Embryonic facial prominence (tissue), 1 donor: ENCODE measurements around the gene MYO1E.

Source experiments
- DNase-seq: peaks from one replicate; pipeline ENCODE4 v3.0.0-alpha.2; 2016; ENCODE audit errors: extremely low spot score

The MYO1E gene

DNA sequence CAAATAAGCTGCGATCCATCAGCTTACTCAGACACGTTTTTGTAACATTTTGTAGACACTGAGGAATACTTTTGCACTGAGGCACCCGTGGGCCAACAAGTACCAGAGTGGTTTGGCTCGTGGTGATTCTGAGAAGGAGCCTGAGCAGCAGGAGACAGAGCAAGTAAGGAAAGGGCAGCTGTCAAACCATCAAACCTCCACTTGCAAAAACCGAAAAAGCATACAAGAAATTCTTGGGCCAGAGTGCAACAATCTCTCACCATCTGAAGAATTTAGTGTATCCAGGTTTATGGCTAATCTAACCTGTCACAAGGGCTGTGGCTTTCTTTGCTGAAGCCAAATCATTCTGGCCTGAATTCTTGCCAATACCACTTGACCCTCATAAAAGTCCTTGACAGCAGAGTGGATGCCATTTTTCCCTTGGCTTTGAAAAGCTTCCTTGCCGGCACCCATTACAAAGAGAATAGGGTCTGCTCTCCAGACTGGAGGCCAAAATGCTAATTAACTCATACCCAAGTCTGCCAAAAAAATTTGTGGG, 56.7 kb downstream of the MYO1E start:
- no peak for DNase-seq

GRCh38 chr15:59313641-59314332, 58.9 kb downstream of the MYO1E start:
- peak; percentile 59 for DNase-seq

GRCh38 chr15:59312205-59312604, 60.5 kb downstream of the MYO1E start:
- no peak for DNase-seq

- DNase-seq, result no peak
Measured at GRCh38 chr15:59311195-59311594, 61.5 kb downstream of the MYO1E start.

- no peak for DNase-seq
Measured at GRCh38 chr15:59309405-59309804, 63.3 kb downstream of the MYO1E start.

DNA sequence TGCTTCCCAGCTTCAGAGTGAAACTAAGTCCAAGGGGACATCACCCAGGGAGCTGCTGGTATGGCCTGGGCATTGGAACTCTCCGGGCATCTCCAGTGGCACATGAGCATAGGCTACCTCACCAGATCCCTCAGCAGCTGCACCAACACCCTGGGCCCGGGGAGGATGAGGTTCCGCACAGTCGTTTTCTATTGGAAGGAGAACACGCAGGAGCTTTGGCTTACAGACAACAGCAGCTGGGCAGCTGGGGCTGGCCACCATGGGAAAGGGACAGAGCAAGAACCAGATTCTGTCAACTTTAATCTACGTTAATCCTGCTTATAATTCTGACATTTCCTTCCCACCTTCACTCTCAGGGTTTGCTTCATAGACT, 65.5 kb downstream of the MYO1E start:
- DNase-seq, result no peak

DNA sequence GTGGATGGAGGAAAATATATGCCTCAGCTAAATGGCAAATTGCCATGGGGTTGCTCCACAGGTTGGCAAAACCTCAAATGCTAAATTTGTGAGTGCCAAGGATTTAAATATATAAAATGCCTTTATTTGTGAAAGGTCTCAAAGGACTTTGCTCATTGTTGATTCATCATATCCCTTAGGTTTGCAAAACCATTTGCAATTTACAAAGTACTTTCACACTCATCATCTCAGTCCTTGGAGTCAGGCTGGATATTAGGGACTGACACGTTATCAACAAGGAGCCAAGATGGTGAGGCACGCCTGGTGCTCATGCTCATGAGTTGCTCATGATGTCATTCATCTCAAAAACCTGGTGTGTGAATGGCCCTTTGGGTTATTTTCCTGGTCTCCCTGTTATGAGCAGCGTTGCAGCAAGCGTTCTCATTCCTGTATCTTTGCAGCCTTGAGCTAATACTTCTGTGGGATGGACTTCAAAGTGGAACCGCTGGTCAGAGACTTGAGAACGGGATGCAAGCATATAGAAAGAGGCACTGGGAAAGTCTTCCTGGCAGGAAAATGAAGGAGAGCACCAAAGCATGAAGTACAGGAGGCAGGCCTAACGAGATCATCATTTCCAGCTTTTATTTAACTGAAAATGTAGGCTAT, 66.0 kb downstream of the MYO1E start:
- DNase-seq, result no peak

DNA sequence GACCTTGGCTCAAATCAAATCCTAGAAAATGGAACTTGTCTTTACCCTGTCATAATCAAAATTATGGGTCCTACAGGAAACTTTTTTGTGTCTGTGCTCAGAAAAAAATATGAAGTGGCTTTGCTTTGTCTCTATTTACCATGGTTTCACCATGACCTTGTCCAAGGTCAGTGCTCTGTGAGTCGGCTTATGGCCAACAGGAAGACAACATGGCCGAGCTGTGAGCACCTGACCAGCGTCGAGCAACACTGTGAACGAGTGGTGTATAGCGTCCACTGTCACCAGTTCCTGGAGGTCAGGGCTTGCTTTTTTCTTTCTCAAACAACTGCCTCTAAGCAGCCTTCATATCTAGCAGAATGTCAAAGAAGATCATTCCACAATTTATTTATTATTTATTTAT, 67.9 kb downstream of the MYO1E start:
- DNase-seq, result no peak

DNA sequence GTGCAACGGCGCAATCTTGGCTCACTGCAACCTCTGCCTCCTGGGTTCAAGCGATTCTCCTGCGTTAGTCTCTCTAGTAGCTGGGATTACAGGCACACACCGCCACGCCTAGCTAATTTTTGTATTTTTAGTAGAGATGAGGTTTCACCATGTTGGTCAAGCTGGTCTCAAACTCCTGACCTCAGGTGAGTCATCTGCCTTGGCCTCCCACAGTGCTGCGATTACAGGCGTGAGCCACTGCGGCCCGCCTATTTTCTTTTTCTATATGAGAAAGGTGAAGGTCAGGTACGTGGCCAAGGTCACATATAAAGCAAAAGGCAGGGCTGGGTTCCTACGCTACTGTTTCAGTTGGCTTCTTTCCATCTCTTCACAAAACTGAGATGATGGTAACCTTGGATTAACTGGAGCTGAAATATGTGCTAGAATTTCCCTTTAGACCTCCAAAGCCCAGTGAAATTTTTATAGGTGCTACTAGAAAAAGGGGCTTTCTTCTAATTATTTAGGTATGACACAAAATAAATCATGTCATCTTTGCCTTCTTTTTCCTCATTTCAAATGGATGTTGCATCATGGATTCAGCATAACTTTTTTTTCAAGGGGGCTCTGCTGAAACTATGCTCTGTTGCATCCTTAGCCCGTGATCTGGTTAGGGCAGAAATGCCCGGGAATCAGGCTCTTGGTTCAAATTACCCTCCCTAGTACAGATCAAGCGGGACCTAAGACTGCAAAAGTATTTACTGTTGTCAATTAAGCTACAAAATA, 68.5 kb downstream of the MYO1E start:
- no peak for DNase-seq

DNA sequence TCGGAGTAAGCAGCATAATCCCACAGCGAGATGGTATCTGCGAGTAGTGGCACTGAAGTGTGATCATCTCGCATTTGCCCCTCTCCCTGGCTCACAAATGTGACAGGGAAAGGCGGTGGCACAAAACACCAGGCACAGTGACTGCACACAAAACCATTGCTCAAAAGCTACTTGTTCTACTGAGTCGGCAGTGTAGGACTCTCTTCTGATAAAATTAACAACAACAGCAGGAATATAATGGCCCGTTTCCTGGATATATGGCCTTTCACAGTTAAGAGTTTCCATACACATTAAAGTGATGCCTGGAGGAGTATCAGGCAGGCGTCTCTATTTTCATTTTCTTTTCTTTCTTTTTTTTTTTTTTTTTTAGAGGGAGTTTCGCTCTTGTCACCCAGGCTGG, 69.0 kb downstream of the MYO1E start:
- no peak for DNase-seq

DNA sequence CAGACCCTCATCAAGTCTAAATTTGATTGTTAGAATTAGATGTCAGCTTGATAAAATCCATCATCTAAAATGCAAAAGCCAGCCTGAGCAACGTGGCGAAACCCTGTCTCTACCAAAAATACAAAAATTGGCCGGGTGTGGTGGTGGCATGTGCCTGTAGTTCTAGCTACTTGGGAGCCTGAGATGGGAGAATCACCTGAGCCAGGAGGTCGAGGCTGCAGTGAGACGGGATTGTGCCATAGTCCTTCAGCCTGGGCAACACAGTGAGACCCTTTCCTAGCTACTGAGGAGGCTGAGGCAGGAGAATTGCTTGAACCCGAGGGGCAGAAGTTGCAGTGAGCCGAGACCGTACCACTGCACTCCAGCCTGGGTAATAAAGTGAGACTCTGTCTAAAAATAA, 69.5 kb downstream of the MYO1E start:
- no peak for DNase-seq

- DNase-seq, result no peak
Measured at GRCh38 chr15:59301527-59301926, 71.1 kb downstream of the MYO1E start.

DNA sequence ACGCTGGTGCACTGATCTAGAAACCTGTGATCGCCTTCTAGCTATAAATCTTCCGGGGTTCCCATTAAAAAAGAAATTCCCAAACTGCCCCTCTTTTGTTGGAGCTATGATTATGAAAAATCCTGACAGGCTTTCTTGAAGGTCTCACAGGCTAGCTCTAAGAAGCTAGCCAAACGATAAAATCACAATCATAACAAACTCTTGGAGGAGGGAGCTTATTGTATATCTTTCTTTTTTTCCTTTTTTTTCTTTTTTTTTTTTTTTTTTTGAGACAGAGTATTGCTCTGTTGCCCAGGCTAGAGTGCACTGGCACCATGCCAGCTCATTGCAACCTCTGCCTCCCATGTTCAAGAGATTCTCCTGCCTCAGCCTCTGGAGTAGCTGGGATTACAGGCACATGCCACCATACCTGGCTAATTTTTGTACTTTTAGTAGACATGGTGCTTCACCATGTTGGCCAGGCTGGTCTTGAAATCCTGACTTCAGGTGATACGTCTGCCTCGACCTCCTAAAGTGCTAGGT, 72.0 kb downstream of the MYO1E start:
- no peak for DNase-seq

DNA sequence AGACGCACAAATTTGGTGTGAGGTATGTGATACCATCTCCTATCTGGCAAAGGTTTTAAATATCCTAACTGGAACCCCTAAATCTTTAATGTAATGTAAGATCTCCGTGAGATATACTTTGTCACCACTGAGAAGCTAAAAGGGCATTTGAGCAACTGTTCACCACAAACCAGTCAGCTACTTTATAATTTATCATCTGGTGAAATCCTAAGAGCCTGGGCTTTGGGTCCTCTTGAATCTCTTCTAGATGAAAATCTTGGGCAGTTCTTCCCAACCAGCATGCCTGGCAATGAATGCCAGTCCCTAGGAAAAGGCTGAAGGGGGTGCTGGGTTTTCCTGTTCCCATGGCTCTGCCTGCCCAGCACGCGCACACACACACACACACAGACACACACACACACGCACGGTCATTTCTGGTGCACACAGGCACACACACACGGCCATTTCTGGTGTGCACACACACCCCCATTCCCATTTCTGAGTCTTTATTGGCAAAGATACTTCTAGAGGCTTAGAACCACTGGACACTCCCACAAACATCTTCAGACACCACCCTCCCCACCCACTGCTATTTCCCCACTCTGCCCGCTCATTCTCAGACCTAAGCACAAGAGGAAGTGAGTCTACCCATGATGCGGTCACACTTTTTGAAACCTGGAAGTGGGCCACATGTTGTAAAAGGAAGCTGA, 72.6 kb downstream of the MYO1E start:
- no peak for DNase-seq

GRCh38 chr15:59298854-59299250, 73.8 kb downstream of the MYO1E start:
- no peak for DNase-seq

DNA sequence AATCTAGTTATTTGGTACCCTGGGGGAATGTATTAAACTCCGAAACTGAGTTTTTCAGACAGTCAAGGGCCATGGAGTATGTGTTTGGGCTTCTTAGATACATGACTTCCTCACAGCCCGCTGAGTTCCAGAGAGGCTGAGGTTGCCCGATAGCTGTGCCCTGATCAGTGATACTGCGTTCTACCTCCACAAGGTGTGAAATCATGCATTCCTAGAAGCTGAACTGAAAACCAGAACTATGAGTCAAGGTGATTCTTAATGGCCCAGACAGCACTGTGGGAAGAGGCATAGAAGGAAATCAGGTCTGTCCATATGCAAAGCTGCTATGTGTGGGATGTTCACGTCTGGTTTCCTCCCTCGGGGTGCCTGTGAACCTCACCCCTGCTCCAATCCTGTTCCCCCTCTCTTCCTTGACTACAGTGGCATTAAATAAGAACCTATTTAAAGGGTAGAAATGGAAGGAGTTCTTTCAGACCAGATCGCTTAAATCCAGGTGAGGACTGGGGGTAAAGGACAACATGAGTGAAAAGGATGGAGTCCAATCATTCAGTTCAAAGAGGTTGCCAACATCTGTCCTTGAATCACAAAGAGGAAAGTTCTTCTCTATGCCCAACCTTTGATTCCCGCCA, 74.3 kb downstream of the MYO1E start:
- no peak for DNase-seq

- no peak for DNase-seq
Measured at GRCh38 chr15:59296181-59296617, 76.5 kb downstream of the MYO1E start.

- no peak for DNase-seq
Measured at GRCh38 chr15:59295261-59296001, 77.2 kb downstream of the MYO1E start.

DNA sequence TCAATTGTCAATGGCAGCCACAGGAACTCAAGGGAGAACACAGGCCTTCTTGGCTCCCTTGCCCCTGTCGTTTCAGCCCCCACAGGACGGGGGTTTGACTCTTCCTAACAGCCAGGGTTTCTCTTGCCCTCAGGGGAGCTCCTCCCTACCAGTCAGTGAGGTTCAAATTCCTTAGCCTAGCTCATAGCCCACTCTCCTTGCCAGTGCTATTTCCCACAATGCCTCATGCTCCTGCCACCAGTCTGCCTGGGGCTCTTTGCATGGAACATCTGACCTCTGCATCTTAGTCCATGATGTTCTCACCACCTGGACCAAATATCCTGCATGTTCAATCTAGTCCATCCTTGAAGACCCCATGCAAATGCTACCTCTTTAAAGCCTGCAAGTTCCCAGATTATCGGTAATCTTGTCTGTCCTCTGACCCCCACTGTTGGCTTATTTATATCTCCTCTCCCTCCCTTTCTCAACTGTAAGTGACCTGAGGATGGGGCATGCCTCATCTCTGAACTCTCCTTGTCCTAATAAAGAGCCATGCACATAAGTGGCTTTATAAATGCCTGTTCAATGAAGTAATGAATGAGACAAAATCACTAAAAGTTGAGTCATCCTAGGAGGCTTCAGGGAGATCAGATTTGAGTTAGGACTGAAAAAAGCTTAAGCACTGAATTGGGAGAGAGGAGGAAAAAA, 78.0 kb downstream of the MYO1E start:
- no peak for DNase-seq
